ENCODE data around the gene TREX2.

DNA sequence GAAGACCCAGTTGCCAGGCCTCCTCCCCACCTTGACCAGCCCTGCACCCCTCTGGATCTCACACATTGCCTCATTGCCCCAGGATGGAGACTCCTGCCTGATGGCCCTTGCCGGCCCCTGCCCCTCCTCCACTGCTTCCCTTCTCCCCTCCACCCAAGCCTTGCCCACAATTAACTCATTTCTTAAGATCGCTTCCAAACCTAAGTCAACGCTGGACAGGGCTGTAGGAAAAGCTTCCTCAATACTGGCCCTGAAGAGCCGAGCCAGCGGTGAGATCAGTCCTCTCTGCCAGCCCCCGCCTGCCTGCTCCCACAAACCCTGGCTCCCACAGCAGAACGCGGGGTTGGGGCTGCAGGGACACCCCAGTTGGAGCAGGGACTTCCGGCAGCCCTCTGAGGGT lies 32.0 kb upstream of the TREX2 start:
- TF ChIP-seq, protein P1, sequence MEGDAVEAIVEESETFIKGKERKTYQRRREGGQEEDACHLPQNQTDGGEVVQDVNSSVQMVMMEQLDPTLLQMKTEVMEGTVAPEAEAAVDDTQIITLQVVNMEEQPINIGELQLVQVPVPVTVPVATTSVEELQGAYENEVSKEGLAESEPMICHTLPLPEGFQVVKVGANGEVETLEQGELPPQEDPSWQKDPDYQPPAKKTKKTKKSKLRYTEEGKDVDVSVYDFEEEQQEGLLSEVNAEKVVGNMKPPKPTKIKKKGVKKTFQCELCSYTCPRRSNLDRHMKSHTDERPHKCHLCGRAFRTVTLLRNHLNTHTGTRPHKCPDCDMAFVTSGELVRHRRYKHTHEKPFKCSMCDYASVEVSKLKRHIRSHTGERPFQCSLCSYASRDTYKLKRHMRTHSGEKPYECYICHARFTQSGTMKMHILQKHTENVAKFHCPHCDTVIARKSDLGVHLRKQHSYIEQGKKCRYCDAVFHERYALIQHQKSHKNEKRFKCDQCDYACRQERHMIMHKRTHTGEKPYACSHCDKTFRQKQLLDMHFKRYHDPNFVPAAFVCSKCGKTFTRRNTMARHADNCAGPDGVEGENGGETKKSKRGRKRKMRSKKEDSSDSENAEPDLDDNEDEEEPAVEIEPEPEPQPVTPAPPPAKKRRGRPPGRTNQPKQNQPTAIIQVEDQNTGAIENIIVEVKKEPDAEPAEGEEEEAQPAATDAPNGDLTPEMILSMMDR (IDR thresholded peaks at IDR 0.05; ENCODE audit: low read length), result no peak
- TF ChIP-seq EZH2 (IDR thresholded peaks at IDR 0.05; ENCODE audit: borderline replicate concordance, low read length), result no peak
